Measurements from ENCODE around the gene LEP. TPM values are rescaled to one million over a fixed set of nuclear protein-coding genes. Genes with fewer than 3 reads are reported as not detected.

The LEP gene
- total and polyA plus RNA-seq, 2 experiments from 2014 or later = not detected

DNA sequence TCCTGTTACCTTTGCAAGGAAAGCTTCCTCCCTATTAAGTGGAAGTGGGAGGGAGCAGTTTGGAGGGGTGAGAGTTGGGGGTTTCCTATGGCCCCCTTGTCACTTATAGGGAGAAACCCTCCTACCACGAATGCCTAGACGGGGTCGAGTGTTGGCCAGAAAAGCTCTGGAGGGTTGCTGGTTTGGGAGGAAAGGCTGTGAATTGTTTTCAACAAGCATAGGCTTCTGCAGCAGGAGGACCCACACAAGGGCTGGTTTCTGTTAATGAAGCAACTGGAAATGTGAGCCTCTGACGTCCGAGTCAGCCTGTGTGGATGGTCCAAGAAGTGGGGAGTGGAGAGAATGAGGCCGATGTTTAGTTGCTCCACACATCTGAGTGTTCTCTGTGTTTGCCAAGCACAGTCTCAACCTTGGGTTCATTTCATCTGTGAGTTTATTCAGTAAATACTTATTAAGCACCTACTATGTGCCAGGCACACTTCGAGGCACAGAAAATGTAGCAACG is 37.3 kb upstream of the LEP start:
- Histone ChIP-seq H3K27me3 (peaks cover 69% of the 10 kb centered on the region), H3K36me3 (no peaks in the 10 kb centered on the region), H3K4me3 (no peak overlapping the region), H3K9me3 (ENCODE audit: low read depth) (no peaks in the 10 kb centered on the region), H3K27ac (no peak overlapping the region), H3K4me1 (ENCODE audit: low read depth) (peaks cover 2% of the 10 kb centered on the region)
- DNase-seq (ENCODE audit: low read depth in 1 of 2, low spot score in 1 of 2) = peak in 1 of 2 donors; percentile 20
- TF ChIP-seq, protein P1, sequence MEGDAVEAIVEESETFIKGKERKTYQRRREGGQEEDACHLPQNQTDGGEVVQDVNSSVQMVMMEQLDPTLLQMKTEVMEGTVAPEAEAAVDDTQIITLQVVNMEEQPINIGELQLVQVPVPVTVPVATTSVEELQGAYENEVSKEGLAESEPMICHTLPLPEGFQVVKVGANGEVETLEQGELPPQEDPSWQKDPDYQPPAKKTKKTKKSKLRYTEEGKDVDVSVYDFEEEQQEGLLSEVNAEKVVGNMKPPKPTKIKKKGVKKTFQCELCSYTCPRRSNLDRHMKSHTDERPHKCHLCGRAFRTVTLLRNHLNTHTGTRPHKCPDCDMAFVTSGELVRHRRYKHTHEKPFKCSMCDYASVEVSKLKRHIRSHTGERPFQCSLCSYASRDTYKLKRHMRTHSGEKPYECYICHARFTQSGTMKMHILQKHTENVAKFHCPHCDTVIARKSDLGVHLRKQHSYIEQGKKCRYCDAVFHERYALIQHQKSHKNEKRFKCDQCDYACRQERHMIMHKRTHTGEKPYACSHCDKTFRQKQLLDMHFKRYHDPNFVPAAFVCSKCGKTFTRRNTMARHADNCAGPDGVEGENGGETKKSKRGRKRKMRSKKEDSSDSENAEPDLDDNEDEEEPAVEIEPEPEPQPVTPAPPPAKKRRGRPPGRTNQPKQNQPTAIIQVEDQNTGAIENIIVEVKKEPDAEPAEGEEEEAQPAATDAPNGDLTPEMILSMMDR (IDR thresholded peaks at IDR 0.05; ENCODE audit: low read depth, low read length) = no peak

DNA sequence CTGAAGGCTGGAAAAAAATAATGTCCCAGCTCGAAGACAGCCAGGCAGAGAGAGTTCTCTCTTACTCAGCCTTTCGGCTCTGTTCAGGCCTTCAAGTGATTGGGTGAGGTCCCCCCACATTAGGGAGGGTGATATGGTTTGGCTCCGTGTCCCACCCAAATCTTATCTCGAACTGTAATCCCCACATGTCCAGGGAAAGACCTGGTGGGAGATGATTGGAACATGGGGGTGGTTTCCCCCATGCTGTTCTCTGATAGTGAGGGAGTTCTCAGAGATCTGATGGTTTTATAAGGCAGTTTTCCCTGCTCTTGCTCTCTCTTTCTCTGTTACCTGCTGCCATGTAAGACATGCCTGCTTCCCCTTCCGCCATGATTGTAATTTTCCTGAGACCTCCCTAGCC is 36.6 kb upstream of the LEP start:
- no peak for DNase-seq (ENCODE audit: low read depth in 1 of 2, low spot score in 1 of 2)
- H3K4me1 ChIP-seq (ENCODE audit: low read depth) = peaks cover 2% of the 10 kb centered on the region
- H3K9me3 ChIP-seq (ENCODE audit: low read depth) = no peaks in the 10 kb centered on the region
- H3K27ac ChIP-seq = no peak overlapping the region
- no peak overlapping the region for H3K4me3 ChIP-seq
- H3K36me3 ChIP-seq = no peaks in the 10 kb centered on the region
- peaks cover 67% of the 10 kb centered on the region for H3K27me3 ChIP-seq
- TF ChIP-seq, protein P1 (IDR thresholded peaks at IDR 0.05; ENCODE audit: low read depth, low read length) = no peak

GRCh38 chr7:128205068-128205467 is 36.0 kb upstream of the LEP start:
- H3K4me1 ChIP-seq (ENCODE audit: low read depth) = peaks cover 2% of the 10 kb centered on the region
- no peaks in the 10 kb centered on the region for H3K36me3 ChIP-seq
- no peaks in the 10 kb centered on the region for H3K9me3 ChIP-seq (ENCODE audit: low read depth)
- no peak overlapping the region for H3K4me3 ChIP-seq
- H3K27ac ChIP-seq = no peak overlapping the region
- peaks cover 65% of the 10 kb centered on the region for H3K27me3 ChIP-seq
- TF ChIP-seq, protein P1 (IDR thresholded peaks at IDR 0.05; ENCODE audit: low read depth, low read length) = no peak
- no peak for DNase-seq (ENCODE audit: low read depth in 1 of 2, low spot score in 1 of 2)

DNA sequence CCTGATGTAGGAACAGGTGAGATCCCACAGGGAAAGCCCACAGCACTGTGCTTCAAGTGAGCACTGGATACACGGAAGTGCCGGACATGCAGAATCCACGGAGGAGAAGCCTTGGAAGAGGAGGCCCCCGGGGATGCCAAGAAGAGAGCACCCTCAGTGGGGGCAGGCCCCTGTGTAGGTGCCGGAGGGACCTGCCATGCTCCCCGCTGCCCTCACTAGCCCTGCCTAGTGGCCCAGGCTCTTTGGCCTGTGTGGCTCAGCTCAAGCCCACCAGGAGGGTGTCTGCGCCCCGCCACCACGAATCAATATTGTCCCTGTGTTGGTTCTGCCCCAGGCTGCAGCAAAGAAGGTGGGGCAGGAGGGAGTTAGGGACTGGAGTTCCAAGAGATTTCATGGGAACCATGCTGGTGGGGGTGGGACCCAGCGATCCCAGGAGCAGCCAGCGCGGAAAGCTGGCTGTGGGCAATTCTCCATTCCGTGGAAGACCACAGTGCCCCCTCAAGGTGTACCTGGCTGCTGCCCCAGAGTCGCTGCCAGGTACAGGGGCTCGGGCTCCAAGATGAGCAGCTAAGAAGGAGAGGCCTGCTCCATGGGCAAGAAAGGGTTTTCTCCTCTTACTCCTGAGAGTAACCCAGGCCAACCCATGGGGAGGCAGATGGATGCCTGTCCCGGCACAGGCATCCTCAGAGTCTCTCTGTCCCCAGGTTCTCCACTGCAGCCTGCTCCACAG is 34.9 kb upstream of the LEP start:
- TF ChIP-seq, protein P1 (IDR thresholded peaks at IDR 0.05; ENCODE audit: low read depth, low read length) = no peak
- Histone ChIP-seq H3K36me3 (no peaks in the 10 kb centered on the region), H3K27me3 (peaks cover 65% of the 10 kb centered on the region), H3K9me3 (ENCODE audit: low read depth) (no peaks in the 10 kb centered on the region), H3K4me3 (no peak overlapping the region), H3K27ac (no peak overlapping the region), H3K4me1 (ENCODE audit: low read depth) (peaks cover 2% of the 10 kb centered on the region)
- DNase-seq (ENCODE audit: low read depth in 1 of 2, low spot score in 1 of 2) = no peak

GRCh38 chr7:128206747-128207500 is 34.2 kb upstream of the LEP start:
- H3K4me1 ChIP-seq (ENCODE audit: low read depth) = no peaks in the 10 kb centered on the region
- no peak overlapping the region for H3K4me3 ChIP-seq
- no peak for DNase-seq (ENCODE audit: low read depth in 1 of 2, low spot score in 1 of 2)
- no peak overlapping the region for H3K27ac ChIP-seq
- TF ChIP-seq, protein P1 (IDR thresholded peaks at IDR 0.05; ENCODE audit: low read depth, low read length) = no peak
- no peaks in the 10 kb centered on the region for H3K9me3 ChIP-seq (ENCODE audit: low read depth)
- H3K27me3 ChIP-seq = peaks cover 65% of the 10 kb centered on the region
- H3K36me3 ChIP-seq = no peaks in the 10 kb centered on the region

All from cardiac muscle cell (in vitro differentiated cells and primary cell).